DOHH2 (cell line): ENCODE data around the gene DEFB129.

ENCODE experiments used
- H3F3A ChIP-seq: fragments of 200-600 bp; sonication (generic), shearing (Covaris generic); 2 replicates; pipeline ENCODE4 v1.6.0; 2016; ENCODE audit warnings: antibody characterized with exemption, mild to moderate bottlenecking; ENCODE audit not compliant: control insufficient read depth, insufficient read depth
- H3K27ac ChIP-seq: fragments of 200-600 bp; sonication (generic); 2 replicates; pipeline ENCODE4 v1.5.1; 2014; ENCODE audit warnings: low read depth, mild to moderate bottlenecking, low read length, moderate library complexity
- H3K27me3 ChIP-seq: fragments of 200-600 bp; sonication (generic); 2 replicates; pipeline ENCODE4 v1.6.1; 2014; ENCODE audit warnings: mild to moderate bottlenecking, low read length, mixed read lengths; ENCODE audit not compliant: control insufficient read depth
- H3K36me3 ChIP-seq: fragments of 200-600 bp; sonication (generic); 2 replicates; pipeline ENCODE4 v1.6.1; 2014; ENCODE audit warnings: mild to moderate bottlenecking, low read length, moderate library complexity, mixed read lengths; ENCODE audit not compliant: control insufficient read depth
- H3K4me1 ChIP-seq: fragments of 200-600 bp; sonication (generic); 2 replicates; pipeline ENCODE4 v1.6.1; 2014; ENCODE audit warnings: mild to moderate bottlenecking, low read length, mixed read lengths; ENCODE audit not compliant: control insufficient read depth
- H3K4me2 ChIP-seq: fragments of 200-600 bp; sonication (generic); 2 replicates; pipeline ENCODE4 v1.6.0; 2014; ENCODE audit warnings: mild to moderate bottlenecking, low read length, moderate library complexity
- H3K4me3 ChIP-seq: fragments of 200-600 bp; sonication (generic); 2 replicates; pipeline ENCODE4 v1.5.1; 2014; ENCODE audit warnings: mild to moderate bottlenecking, low read length, mixed read lengths
- H3K79me2 ChIP-seq: fragments of 200-600 bp; sonication (generic); 2 replicates; pipeline ENCODE4 v1.6.1; 2014; ENCODE audit warnings: mild to moderate bottlenecking, low read length, mixed read lengths; ENCODE audit not compliant: control insufficient read depth
- H3K9me2 ChIP-seq: fragments of 200-600 bp; sonication (generic); replicated peaks from 2 replicates; pipeline ENCODE4 v1.6.1; 2014; ENCODE audit warnings: mild to moderate bottlenecking, low read length, mixed read lengths; ENCODE audit not compliant: control insufficient read depth
- H3K9me3 ChIP-seq: fragments of 200-600 bp; sonication (generic); 2 replicates; pipeline ENCODE4 v1.6.1; 2014; ENCODE audit warnings: antibody characterized with exemption, low read length, mixed read lengths; ENCODE audit not compliant: control insufficient read depth, insufficient read depth
- H4K20me1 ChIP-seq: fragments of 200-600 bp; sonication (generic); 2 replicates; pipeline ENCODE4 v1.6.0; 2014; ENCODE audit warnings: low read depth, mild to moderate bottlenecking, antibody characterized with exemption, low read length, moderate library complexity; ENCODE audit not compliant: control insufficient read depth, insufficient read depth
- EZH2phosphoT487 ChIP-seq: fragments of 200-600 bp; sonication (generic); IDR thresholded peaks from 2 replicates; pipeline ENCODE4 v1.6.1; 2017; ENCODE audit warnings: borderline replicate concordance, mild to moderate bottlenecking, antibody characterized with exemption, low read length, moderate library complexity, mixed read lengths
- TF ChIP-seq, protein P1 (sequence below): fragments of 200-600 bp; sonication (generic); IDR thresholded peaks from one replicate; pipeline ENCODE4 v1.5.1; 2014; ENCODE audit warnings: antibody characterized with exemption, mild to moderate bottlenecking, low read depth, low read length; ENCODE audit not compliant: poor library complexity, severe bottlenecking

The DEFB129 gene

DNA sequence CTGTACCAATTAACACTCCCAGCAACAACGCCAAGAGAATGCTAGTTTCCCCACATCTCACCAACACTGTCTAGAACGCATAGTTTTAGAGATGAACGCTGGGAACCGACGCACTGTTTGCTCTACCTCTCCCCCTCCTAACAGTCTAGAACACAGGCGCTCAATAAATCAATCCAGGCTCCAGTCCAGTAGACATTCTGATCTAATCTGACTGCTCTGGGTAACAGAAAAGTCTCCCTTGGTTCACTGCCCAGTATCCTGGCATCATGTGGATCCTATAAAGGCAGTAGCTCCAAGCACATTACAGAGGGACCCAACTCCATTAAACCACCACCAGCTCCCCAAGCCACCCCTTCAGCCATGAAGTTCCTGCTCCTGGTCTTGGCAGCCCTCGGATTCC, 30.4 kb downstream of the DEFB129 start, which contains the start of gene DEFB132:
DEFB132 (plus strand) TSS at position 306 of the 400 bp plus-strand sequence; CDS start at position 361, 55 bp downstream.
- no peaks in the 10 kb centered on the region for H3K9me3 ChIP-seq
- H3K4me2 ChIP-seq, result no peak within 1 kb of the TSS
- no peaks in the 10 kb centered on the region for H4K20me1 ChIP-seq
- H3K9me2 ChIP-seq, result no peaks in the 10 kb centered on the region
- no peaks in the 10 kb centered on the region for H3K36me3 ChIP-seq
- no peak within 1 kb of the TSS for H3K27ac ChIP-seq
- peaks cover 28% of the 10 kb centered on the region for H3K27me3 ChIP-seq
- H3K79me2 ChIP-seq, result no peaks in the 10 kb centered on the region
- no peaks in the 10 kb centered on the region for H3F3A ChIP-seq
- no peak within 1 kb of the TSS for H3K4me3 ChIP-seq
- H3K4me1 ChIP-seq, result no peaks in the 10 kb centered on the region
- no peak for TF ChIP-seq EZH2phosphoT487
- TF ChIP-seq, protein P1, sequence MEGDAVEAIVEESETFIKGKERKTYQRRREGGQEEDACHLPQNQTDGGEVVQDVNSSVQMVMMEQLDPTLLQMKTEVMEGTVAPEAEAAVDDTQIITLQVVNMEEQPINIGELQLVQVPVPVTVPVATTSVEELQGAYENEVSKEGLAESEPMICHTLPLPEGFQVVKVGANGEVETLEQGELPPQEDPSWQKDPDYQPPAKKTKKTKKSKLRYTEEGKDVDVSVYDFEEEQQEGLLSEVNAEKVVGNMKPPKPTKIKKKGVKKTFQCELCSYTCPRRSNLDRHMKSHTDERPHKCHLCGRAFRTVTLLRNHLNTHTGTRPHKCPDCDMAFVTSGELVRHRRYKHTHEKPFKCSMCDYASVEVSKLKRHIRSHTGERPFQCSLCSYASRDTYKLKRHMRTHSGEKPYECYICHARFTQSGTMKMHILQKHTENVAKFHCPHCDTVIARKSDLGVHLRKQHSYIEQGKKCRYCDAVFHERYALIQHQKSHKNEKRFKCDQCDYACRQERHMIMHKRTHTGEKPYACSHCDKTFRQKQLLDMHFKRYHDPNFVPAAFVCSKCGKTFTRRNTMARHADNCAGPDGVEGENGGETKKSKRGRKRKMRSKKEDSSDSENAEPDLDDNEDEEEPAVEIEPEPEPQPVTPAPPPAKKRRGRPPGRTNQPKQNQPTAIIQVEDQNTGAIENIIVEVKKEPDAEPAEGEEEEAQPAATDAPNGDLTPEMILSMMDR, result no peak

DNA sequence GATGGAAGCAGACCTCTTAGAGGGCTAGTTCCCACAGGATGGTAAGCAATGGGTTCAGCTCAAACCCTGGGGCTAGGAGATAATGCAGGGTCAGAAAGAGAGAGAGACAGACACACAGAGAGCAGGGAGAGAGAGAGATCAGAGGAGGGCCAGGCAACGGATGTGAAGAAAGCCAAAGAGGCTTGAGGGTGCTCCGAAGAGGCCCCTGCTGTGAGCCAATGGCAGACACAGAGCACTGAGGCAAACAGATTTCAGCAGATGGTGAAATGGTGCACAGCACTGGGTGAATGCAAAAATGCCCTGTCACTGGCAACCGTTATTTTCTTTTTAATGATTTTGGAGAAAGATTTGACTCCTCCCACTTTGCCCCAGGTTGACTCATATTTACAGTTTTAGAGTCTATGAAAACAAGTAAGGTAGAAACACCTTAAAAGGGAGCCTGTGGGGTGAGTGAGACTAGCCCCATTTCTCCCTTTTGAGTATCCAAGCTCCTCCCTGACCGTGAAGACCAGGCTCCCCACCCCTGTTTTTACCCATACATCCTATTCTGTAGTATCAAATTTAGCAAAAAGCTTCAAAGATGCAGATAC, 31.3 kb downstream of the DEFB129 start:
- Histone ChIP-seq H3K27ac (no peak overlapping the region), H3K27me3 (peaks cover 28% of the 10 kb centered on the region), H3K4me1 (no peaks in the 10 kb centered on the region), H3K4me3 (no peak overlapping the region), H3K9me2 (no peaks in the 10 kb centered on the region), H3F3A (no peaks in the 10 kb centered on the region), H3K4me2 (no peak overlapping the region), H3K9me3 (no peaks in the 10 kb centered on the region), H3K79me2 (no peaks in the 10 kb centered on the region), H3K36me3 (no peaks in the 10 kb centered on the region), H4K20me1 (no peaks in the 10 kb centered on the region)
- no peak for TF ChIP-seq EZH2phosphoT487
- TF ChIP-seq, protein P1, result no peak

- Histone ChIP-seq H3K4me3 (no peak overlapping the region), H3K79me2 (no peaks in the 10 kb centered on the region), H3K4me1 (no peaks in the 10 kb centered on the region), H3F3A (no peaks in the 10 kb centered on the region), H3K4me2 (no peak overlapping the region), H4K20me1 (no peaks in the 10 kb centered on the region), H3K27ac (no peak overlapping the region), H3K36me3 (no peaks in the 10 kb centered on the region), H3K9me2 (no peaks in the 10 kb centered on the region), H3K27me3 (peaks cover 33% of the 10 kb centered on the region), H3K9me3 (no peaks in the 10 kb centered on the region)
- TF ChIP-seq, protein P1, result no peak
Observed at GRCh38 chr20:258963-259362, 31.9 kb downstream of the DEFB129 start.
